GM12865 (cell line): ENCODE measurements around the gene AP4E1.
A peak's percentile ranks its signal among the peaks of the same experiment; 100 is the strongest.
"Not testable (repeated sequence)": the region's sequence is repeated elsewhere in the genome, so short reads cannot be mapped to it uniquely, and the experiment has no call there.

ENCODE experiments used
- DNase-seq: peaks from one replicate; pipeline ENCODE4 v3.0.0; 2010; ENCODE audit warnings: low read depth
- H3K4me3 ChIP-seq: 2 replicates; pipeline ENCODE4 v1.5.1; 2011; ENCODE audit warnings: mild to moderate bottlenecking, low read depth, low read length, control low read depth
- CTCF ChIP-seq: IDR thresholded peaks from 2 replicates; pipeline ENCODE4 v1.5.1; 2011; ENCODE audit warnings: low read length, control low read depth, low read depth, inconsistent platforms; ENCODE audit not compliant: insufficient read depth; ENCODE audit errors: missing control alignments

The AP4E1 gene

GRCh38 chr15:50872832-50873426 lies 35.6 kb upstream of the AP4E1 start:
- DNase-seq = no peak
- TF ChIP-seq CTCF = no peak
- no peak overlapping the region for H3K4me3 ChIP-seq

- DNase-seq = peak; percentile 54
- TF ChIP-seq CTCF = peak; percentile 25
Measured at GRCh38 chr15:50873935-50874361, 34.5 kb upstream of the AP4E1 start.

GRCh38 chr15:50875238-50875637 lies 33.2 kb upstream of the AP4E1 start:
- H3K4me3 ChIP-seq, DNase-seq: not testable (repeated sequence)

More at GRCh38 chr15:50873935-50874361, 34.5 kb upstream of the AP4E1 start:
- no peak overlapping the region for H3K4me3 ChIP-seq

GRCh38 chr15:50876260-50876988 lies 32.1 kb upstream of the AP4E1 start:
- no peak for TF ChIP-seq CTCF
- no peak for DNase-seq
- H3K4me3 ChIP-seq = peak overlapping the region; percentile 62

- DNase-seq = peak; percentile 86
- peak; percentile 97 for TF ChIP-seq CTCF
- H3K4me3 ChIP-seq = peak overlapping the region; percentile 62
Measured at GRCh38 chr15:50876989-50877360, 31.5 kb upstream of the AP4E1 start.

- peak; percentile 84 for DNase-seq
- TF ChIP-seq CTCF = no peak
- H3K4me3 ChIP-seq = no peak overlapping the region
Measured at GRCh38 chr15:50879016-50879617, 29.4 kb upstream of the AP4E1 start.

- no peak for DNase-seq
- H3K4me3 ChIP-seq = no peak overlapping the region; the same call in 1 of the 2 replicates
- no peak for TF ChIP-seq CTCF
Measured at GRCh38 chr15:50880206-50880605, 28.3 kb upstream of the AP4E1 start.
